ENCODE measurements around the gene AMT.

The AMT gene

DNA sequence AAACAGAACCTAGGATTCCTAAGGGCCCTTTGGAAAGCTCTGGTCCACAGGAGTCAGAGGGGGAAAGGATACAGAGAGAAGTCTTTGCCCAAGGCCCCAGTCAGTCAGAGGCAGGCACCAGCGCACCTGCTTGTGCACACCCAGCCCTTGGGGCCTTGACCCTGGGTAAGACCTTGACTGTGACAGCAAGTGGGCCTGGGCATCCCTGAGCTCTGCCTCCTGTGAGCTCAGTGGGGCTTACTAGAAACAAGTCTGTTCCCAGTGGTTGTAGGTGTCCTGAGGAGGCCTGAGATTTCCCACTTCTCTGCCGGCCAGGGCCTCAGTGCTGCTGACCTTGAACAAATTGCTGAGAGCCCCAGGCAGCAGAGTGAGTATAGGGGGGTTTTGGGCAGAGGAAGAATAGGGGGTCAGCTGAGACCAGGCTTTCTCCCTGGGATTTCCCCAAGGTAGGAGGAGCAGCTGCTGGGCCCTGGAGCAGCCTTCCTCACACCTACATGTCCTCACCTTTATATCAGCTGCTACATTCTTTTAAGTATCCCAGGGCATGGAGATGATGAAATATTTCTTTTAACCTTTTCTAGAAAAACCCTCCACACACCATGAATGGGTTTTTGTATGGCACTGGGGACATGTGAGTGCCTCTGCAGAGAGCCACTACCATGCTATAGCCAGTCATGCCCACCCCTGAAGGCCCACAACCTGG, 38.1 kb upstream of the AMT start:
- DNase-seq, result no peak
- Histone ChIP-seq H3K4me3 (ENCODE audit: low read depth in 1 of 2, low read length in 2 of 2) (no peak overlapping the region), H3K9ac (ENCODE audit: low read depth, low read length) (no peak overlapping the region), H3K27ac (ENCODE audit: low read length) (no peak overlapping the region), H2AFZ (ENCODE audit: low read depth, low read length) (no peak overlapping the region), H3K36me3 (ENCODE audit: insufficient read depth, low read length) (no peaks in the 10 kb centered on the region), H3K79me2 (ENCODE audit: insufficient read depth, low read length) (no peaks in the 10 kb centered on the region), H3K4me1 (ENCODE audit: insufficient read depth, low read length) (no peaks in the 10 kb centered on the region), H3K4me2 (ENCODE audit: insufficient read depth, low read length) (no peak overlapping the region), H3K9me3 (ENCODE audit: insufficient read depth, low read length, severe bottlenecking) (no peaks in the 10 kb centered on the region), H4K20me1 (ENCODE audit: insufficient read depth, low read length) (no peaks in the 10 kb centered on the region), H3K27me3 (ENCODE audit: insufficient read depth, low read length, poor library complexity) (no peaks in the 10 kb centered on the region)
- ATAC-seq (ENCODE audit: insufficient read depth, low read depth), result no peak; the same call in 2 of the 3 replicates
- TF ChIP-seq EZH2 (IDR thresholded peaks at IDR 0.05; ENCODE audit: borderline replicate concordance, low read depth, low read length, severe bottlenecking), result no peak
- TF ChIP-seq, protein P1, sequence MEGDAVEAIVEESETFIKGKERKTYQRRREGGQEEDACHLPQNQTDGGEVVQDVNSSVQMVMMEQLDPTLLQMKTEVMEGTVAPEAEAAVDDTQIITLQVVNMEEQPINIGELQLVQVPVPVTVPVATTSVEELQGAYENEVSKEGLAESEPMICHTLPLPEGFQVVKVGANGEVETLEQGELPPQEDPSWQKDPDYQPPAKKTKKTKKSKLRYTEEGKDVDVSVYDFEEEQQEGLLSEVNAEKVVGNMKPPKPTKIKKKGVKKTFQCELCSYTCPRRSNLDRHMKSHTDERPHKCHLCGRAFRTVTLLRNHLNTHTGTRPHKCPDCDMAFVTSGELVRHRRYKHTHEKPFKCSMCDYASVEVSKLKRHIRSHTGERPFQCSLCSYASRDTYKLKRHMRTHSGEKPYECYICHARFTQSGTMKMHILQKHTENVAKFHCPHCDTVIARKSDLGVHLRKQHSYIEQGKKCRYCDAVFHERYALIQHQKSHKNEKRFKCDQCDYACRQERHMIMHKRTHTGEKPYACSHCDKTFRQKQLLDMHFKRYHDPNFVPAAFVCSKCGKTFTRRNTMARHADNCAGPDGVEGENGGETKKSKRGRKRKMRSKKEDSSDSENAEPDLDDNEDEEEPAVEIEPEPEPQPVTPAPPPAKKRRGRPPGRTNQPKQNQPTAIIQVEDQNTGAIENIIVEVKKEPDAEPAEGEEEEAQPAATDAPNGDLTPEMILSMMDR (IDR thresholded peaks at IDR 0.05; ENCODE audit: borderline replicate concordance, extremely low read depth, low read length, poor library complexity, severe bottlenecking), result no peak

DNA sequence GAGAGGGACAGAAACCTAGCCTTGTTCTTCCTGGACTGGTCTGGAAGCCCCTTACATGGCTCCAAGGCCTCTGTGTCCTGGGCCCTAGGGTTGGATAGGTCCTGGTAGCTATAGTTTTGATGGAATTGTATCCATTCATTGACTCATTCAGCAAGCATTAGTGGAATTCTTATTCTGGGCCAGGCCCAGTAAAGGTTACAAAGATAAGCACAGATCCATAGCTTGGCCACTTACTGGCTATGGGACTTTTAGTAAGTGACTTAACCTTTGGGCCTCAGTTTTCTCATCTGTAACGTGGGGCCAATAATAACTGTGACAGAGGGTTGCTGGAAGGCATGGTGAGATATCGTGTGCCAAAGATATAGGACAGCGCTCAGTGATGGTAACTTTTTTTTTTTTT, 34.2 kb upstream of the AMT start:
- H3K4me2 ChIP-seq (ENCODE audit: insufficient read depth, low read length), result no peak overlapping the region
- no peak for ATAC-seq (ENCODE audit: insufficient read depth, low read depth)
- no peaks in the 10 kb centered on the region for H3K36me3 ChIP-seq (ENCODE audit: insufficient read depth, low read length)
- no peak overlapping the region for H3K4me3 ChIP-seq (ENCODE audit: low read depth in 1 of 2, low read length in 2 of 2)
- H2AFZ ChIP-seq (ENCODE audit: low read depth, low read length), result no peak overlapping the region
- H3K79me2 ChIP-seq (ENCODE audit: insufficient read depth, low read length), result no peaks in the 10 kb centered on the region
- H3K27ac ChIP-seq (ENCODE audit: low read length), result no peak overlapping the region
- no peaks in the 10 kb centered on the region for H3K4me1 ChIP-seq (ENCODE audit: insufficient read depth, low read length)
- H4K20me1 ChIP-seq (ENCODE audit: insufficient read depth, low read length), result no peaks in the 10 kb centered on the region
- H3K9me3 ChIP-seq (ENCODE audit: insufficient read depth, low read length, severe bottlenecking), result no peaks in the 10 kb centered on the region
- DNase-seq, result no peak
- TF ChIP-seq EZH2 (IDR thresholded peaks at IDR 0.05; ENCODE audit: borderline replicate concordance, low read depth, low read length, severe bottlenecking), result no peak
- TF ChIP-seq, protein P1 (IDR thresholded peaks at IDR 0.05; ENCODE audit: borderline replicate concordance, extremely low read depth, low read length, poor library complexity, severe bottlenecking), result no peak
- H3K27me3 ChIP-seq (ENCODE audit: insufficient read depth, low read length, poor library complexity), result no peaks in the 10 kb centered on the region
- no peak overlapping the region for H3K9ac ChIP-seq (ENCODE audit: low read depth, low read length)

DNA sequence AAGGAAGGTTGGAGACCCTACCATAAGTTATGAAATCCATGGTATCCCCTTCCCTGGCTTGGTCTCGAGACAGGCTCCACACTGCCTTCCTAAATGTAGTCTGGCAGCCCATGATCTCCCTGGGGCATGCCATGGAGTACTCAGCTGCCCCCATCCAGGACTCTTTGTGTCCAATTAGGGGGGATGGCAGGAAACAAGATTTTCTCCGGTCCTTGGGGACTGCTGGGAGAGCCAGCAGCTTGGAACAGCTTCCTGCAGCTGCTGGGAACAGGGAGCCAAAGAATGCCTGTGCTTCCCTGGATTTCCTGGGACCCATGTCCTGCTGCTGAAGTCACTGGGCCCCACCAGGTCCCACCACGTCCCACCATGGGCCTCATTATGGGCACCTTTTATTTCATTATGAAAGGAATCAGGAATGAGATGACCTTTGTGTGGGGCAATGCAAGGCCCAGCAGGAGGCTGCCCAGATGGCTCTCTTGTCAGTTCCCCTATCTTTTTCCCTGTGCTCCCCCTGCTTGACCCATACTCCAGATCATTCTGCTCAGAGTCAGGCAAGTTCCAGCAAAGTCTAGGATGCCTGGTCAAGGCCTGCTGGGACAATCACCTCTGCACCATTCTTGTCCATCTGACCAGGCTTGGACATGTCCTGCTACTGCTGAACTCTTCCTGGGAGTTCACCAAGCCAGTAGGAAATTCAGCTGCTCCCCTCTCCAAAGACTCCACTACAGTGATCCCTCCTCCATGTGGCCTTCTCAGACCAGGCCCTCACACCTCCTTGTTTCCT, 32.8 kb upstream of the AMT start:
- no peak for ATAC-seq (ENCODE audit: insufficient read depth, low read depth)
- TF ChIP-seq, protein P1 (IDR thresholded peaks at IDR 0.05; ENCODE audit: borderline replicate concordance, extremely low read depth, low read length, poor library complexity, severe bottlenecking), result no peak
- TF ChIP-seq EZH2 (IDR thresholded peaks at IDR 0.05; ENCODE audit: borderline replicate concordance, low read depth, low read length, severe bottlenecking), result no peak
- no peak overlapping the region for H3K27ac ChIP-seq (ENCODE audit: low read length)
- no peaks in the 10 kb centered on the region for H3K79me2 ChIP-seq (ENCODE audit: insufficient read depth, low read length)
- no peak overlapping the region for H2AFZ ChIP-seq (ENCODE audit: low read depth, low read length)
- no peak for DNase-seq
- H3K27me3 ChIP-seq (ENCODE audit: insufficient read depth, low read length, poor library complexity), result no peaks in the 10 kb centered on the region
- no peaks in the 10 kb centered on the region for H4K20me1 ChIP-seq (ENCODE audit: insufficient read depth, low read length)
- no peak overlapping the region for H3K4me3 ChIP-seq (ENCODE audit: low read depth in 1 of 2, low read length in 2 of 2)
- H3K36me3 ChIP-seq (ENCODE audit: insufficient read depth, low read length), result no peaks in the 10 kb centered on the region
- no peaks in the 10 kb centered on the region for H3K9me3 ChIP-seq (ENCODE audit: insufficient read depth, low read length, severe bottlenecking)
- no peak overlapping the region for H3K4me2 ChIP-seq (ENCODE audit: insufficient read depth, low read length)
- H3K4me1 ChIP-seq (ENCODE audit: insufficient read depth, low read length), result no peaks in the 10 kb centered on the region
- H3K9ac ChIP-seq (ENCODE audit: low read depth, low read length), result no peak overlapping the region
